Coronary artery (tissue), 2 donors: ENCODE results near the gene CREBZF.
A peak's percentile ranks its signal among the peaks of the same experiment; 100 is the strongest.

Experiments used
- DNase-seq: peaks from one replicate; pipeline ENCODE4 v3.0.0-alpha.2; 2017; ENCODE audit warnings: low spot score
- H3K27ac ChIP-seq, 2 donors: fragments of 200-600 bp; sonication (generic); one replicate each; pipeline ENCODE4 v1.5.1; 2016 to 2019
- H3K4me3 ChIP-seq: fragments of 200-600 bp; sonication (generic); 2 replicates; pipeline ENCODE4 v1.5.1; 2016; ENCODE audit warnings: mild to moderate bottlenecking, moderate library complexity
- TF ChIP-seq, protein P1 (sequence below): fragments of 200-600 bp; sonication (generic); IDR thresholded peaks from one replicate; pipeline ENCODE4 v1.5.1; 2019; ENCODE audit warnings: antibody characterized with exemption

Gene CREBZF

GRCh38 chr11:85699957-85700741 is 35.2 kb upstream of the CREBZF start:
- no peak for DNase-seq

GRCh38 chr11:85698195-85698594 is 33.3 kb upstream of the CREBZF start:
- TF ChIP-seq, protein P1, sequence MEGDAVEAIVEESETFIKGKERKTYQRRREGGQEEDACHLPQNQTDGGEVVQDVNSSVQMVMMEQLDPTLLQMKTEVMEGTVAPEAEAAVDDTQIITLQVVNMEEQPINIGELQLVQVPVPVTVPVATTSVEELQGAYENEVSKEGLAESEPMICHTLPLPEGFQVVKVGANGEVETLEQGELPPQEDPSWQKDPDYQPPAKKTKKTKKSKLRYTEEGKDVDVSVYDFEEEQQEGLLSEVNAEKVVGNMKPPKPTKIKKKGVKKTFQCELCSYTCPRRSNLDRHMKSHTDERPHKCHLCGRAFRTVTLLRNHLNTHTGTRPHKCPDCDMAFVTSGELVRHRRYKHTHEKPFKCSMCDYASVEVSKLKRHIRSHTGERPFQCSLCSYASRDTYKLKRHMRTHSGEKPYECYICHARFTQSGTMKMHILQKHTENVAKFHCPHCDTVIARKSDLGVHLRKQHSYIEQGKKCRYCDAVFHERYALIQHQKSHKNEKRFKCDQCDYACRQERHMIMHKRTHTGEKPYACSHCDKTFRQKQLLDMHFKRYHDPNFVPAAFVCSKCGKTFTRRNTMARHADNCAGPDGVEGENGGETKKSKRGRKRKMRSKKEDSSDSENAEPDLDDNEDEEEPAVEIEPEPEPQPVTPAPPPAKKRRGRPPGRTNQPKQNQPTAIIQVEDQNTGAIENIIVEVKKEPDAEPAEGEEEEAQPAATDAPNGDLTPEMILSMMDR, result no peak
- no peak overlapping the region for H3K4me3 ChIP-seq
- H3K27ac ChIP-seq, result no peak overlapping the region
- DNase-seq, result no peak

More at GRCh38 chr11:85699957-85700741, 35.2 kb upstream of the CREBZF start:
- no peak overlapping the region for H3K27ac ChIP-seq
- no peak overlapping the region for H3K4me3 ChIP-seq
- TF ChIP-seq, protein P1, result no peak

- DNase-seq, result no peak
- Histone ChIP-seq H3K27ac (no peak overlapping the region), H3K4me3 (no peak overlapping the region)
- TF ChIP-seq, protein P1, result no peak
Measured at GRCh38 chr11:85697747-85698146, 32.8 kb upstream of the CREBZF start.

DNA sequence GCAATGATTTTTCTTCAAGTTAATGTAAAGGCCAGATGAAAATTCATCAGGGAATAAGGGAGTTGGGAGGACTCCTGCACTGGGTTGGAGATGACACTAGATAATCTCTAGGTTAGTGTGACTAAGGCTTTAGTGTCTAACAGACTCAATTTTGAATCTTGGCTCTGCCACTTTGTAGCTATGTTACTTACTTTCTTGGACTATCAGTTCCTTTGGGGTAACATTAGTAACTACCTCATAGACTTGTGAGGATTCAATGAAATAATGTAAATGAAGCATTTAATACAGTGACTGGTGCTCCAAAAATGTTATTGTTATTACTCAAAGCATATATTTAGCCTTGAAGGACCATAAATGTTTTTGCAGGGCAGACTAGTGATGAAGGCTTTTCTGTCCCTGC is 30.6 kb upstream of the CREBZF start:
- TF ChIP-seq, protein P1, result no peak
- Histone ChIP-seq H3K27ac (no peak overlapping the region), H3K4me3 (no peak overlapping the region)
- DNase-seq, result no peak

DNA sequence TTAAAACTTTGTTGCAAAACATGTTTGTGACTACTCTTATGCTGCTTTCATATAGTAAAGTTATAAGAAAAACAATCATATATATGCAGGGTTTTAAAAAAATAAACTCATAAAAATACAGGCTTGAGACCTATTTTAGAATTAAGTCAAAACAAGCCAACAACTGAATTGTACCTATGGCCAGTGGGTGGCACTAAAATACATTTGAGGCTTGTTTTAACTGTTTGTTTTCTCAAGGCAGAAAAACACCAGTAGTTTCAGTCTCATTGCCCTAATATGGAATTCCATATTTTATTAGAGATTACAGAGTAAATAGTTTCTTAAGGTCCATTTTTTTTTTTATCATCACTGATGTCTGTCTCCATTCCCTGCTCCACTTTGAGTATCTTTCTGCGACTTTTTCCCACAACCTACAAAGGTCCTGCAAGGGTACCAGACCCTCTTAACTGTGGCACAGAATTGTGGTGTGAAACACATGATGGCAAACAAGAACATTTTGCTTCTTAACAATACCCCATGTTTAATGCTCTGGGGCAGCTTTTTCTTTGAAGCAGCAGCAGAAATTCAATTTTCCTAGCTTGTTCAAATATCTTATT is 29.6 kb upstream of the CREBZF start:
- TF ChIP-seq, protein P1, result peak; percentile 40
- no peak for DNase-seq
- H3K4me3 ChIP-seq, result no peak overlapping the region
- H3K27ac ChIP-seq, result no peak overlapping the region

- DNase-seq, result peak; percentile 91
- TF ChIP-seq, protein P1, result no peak
- Histone ChIP-seq H3K27ac (peak within 1 kb of the TSS; percentile 61 to 79), H3K4me3 (peak within 1 kb of the TSS; percentile 67)
Measured at GRCh38 chr11:85685820-85686459, 21.0 kb upstream of the CREBZF start, which contains the start of gene CCDC89. TSS of gene CCDC89 (minus strand) at chr11:85686195. CDS start at chr11:85686130, 65 bp downstream.
